NCI-H1930 (cell line): ENCODE measurements around the gene KNDC1.
"Not testable (repeated sequence)": the region's sequence is repeated elsewhere in the genome, so short reads cannot be mapped to it uniquely, and the experiment has no call there.

Source experiments
- DNase-seq, 2 experiments: peaks; one replicate each; lab custom pipeline; 2025; lab: John Stamatoyannopoulos, UW

The KNDC1 gene

DNA sequence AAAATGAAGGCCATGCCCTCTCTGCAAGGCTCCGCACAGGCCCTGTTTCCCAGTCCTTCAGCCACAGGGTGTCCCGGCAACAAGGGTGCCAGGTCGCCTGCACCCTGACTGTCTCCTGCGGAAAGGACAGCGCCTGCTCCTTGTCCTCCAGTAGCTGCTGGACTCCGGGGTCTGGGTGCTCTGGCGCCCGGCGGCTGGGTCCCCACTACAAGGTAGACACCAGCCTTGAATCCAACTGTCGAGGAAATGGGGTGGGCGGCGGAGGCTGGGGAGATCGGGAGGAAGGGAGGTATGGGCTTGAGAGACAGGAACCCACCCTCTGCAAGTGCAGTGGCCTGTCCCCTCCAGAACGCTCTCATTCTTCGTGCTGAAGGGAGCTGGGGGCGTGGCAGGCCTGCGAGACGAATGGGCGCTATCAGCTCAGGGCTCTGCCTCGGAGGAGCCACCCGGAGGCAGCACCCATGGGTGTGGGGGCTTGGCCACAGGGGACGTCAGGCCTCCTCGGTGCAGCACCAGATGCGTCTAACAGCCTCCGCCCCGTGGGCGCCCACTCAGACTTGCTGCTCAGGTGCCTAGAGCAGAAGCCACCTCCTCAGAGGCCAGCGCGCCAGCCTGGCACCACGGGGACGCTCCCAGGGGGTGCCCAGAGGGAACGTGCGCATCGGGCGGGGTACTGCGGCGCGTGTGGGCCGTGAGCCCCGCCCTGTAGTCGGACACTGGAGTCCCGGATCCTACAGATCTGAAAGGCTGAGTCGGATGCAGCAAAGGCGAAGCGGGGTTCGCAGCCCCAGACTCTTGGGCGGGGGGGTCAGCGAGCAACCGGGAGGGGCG lies 101.1 kb downstream of the KNDC1 start:
- DNase-seq, result peak in 1 of 2 experiments; percentile 22

DNA sequence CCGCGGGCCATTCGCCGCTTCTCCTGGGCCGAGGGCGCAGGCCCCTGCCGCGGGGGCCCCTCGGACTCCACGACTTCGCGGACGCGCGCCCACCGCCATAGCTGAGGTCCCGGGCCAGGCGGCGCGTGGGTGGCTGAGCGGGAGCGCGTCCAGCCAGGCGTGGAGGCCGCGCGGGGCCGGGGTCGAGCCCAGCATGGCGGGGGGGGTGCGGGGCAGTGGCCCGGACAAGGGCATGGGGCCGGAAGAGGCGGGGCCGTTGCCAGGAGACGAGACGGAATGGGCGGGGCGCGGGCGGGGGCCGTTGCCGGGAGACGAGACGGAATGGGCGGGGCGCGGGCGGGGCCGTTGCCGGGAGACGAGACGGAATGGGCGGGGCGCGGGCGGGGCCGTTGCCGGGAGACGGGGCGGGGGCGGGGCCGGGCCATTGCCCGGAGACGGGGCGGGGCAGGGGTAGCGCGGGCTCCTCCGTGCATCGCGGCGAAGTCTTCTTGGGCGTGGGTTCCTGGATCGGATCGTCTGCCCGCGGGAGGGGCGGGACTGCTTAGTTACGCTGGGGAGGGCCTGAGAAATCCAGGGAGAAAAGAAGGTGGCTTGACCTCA lies 101.8 kb downstream of the KNDC1 start:
- DNase-seq, result peak in 1 of 2 experiments; percentile 38

DNA sequence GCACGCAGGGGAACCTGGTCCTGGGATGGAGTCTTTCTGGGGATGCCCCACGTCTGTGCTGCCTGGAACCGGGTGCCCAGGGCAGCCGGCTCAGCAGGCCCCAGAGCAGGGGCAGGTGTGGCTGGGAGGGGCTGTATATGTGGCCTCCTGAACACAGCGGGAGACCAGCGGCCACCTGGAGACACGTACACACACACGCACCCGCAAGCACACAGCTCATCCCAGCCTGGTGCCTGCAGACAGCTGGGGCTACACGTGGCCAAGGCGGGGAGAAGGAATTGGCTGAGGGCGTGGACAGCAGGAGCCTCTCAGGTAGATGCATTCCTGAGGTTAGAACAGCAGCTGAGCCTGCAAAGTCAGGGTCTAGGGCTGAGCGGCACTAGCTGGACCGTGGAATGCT lies 102.7 kb downstream of the KNDC1 start:
- DNase-seq, result no peak

DNA sequence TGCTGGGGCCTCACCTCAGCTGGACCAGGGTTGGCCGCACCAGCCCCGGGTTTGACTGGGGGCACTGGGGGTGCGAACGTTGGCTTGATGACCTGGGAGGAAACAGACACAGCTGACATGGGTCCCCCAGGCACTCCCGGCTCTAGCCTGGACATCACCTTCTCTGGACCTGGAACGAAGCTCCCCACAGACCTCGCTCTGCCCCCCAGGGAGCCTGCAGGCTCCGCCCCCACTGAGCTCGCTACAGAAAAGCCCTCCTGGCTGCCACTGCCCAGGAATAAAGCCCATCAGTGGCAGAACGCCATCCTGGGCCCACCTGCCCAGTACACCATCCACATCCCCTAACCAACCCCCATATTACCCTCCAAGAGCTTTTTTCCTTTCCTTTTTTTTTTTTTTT lies 103.7 kb downstream of the KNDC1 start:
- DNase-seq, result no peak

DNA sequence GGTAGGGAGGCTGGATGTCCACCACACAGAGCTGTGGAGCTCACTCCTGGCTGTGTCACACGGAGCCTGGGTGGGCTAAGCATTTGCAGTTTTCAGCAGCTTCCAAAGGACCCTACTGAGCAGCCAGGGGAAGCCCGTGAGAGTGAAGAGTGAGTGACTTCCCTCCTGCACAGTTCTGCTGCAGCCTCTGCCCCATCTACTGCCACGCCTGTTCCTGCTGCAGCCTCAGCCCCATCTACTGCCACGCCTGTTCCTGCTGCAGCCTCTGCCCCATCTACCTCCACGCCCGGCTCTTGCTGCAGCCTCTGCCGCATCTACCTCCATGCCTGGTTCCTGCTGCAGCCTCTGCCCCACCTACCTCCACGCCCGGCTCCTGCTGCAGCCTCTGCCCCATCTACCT lies 104.4 kb downstream of the KNDC1 start:
- no peak for DNase-seq

DNA sequence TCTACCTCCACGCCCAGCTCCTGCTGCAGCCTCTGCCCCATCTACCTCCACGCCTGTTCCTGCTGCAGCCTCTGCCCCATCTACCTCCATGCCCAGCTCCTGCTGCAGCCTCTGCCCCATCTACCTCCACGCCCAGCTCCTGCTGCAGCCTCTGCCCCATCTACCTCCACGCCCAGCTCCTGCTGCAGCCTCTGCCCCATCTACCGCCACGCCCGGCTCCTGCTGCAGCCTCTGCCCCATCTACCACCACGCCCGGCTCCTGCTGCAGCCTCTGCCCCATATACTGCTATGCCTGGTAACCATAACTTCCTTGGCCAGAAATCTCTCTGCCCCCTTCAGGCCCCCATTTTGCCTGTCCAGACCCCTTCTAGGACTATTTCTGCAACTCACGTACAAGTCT lies 105.0 kb downstream of the KNDC1 start:
- not testable (repeated sequence) for DNase-seq

DNA sequence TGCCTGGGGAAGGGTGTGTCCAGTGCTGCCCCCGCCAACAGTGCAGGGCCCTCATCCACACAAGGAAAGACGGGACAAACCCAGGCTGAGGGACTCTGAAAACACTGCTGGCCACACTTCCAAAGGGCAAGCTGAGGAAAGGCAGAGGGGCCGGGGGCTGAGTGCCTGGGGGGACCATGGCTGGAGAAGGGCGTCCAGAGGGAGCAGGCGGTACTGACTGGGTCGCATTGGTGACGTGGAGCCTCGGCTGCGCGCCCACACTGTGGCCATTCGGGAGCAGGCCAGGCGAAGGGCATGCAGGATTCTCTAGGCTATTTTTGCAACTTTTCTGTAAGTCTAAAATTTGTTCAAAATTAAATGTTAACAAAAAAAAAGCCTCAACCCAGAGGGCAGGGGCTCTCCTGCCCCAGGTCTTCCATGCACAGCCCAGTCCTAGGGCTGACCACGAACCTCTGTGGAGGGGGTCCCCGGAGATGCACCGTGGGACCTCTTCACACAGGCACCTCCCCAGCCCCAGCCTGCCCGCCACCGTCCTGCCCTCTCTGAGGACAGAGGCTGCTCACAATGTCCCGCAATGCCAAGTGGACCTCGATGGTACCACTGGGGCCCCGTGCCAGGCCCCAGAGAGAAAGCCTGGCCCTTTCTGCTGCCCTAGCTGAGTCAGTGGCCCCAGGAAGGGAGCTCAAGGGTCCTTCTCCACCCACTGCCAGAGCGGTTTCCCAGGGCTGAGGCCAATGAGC lies 106.2 kb downstream of the KNDC1 start:
- DNase-seq, result no peak

DNA sequence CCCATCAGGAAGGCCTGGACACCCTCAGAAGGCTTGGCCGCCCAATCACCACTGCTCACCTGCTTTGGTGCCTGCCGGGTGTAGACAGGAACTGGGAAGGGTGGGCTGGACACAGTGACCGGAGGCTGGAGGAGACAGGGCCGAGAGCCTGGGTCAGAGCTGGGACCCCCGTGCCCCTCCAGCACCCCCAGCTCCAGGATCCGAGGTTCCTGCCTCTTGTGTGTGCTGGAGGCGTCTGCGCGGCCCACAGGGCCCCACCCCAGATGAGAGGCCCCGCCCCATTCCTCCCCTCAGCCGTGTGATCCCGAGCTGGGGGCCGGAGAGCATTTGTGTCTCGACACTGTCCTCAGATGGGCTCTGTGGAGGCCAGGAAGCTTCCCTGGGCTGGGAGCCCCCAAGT lies 107.3 kb downstream of the KNDC1 start:
- no peak for DNase-seq

DNA sequence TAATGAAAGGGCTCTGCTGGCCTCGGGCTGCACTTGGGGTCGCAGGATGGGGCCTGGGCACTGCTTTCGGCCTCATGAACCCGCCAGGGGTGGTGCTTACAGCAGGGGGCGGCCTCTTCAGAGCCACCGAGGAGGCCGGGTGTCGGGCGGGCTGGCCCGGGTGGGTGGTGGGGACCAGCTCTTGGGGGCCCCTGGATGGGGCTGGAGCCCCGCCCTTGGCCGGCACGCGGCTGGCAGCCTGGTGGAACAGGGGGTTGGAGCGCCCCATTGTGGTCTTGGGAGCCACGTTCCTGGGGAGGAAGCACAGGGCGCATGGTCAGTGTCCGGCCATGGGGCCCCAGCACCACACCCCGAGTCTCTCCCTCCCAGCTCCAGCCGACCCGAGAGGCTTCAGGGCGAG lies 107.8 kb downstream of the KNDC1 start:
- DNase-seq, result no peak

DNA sequence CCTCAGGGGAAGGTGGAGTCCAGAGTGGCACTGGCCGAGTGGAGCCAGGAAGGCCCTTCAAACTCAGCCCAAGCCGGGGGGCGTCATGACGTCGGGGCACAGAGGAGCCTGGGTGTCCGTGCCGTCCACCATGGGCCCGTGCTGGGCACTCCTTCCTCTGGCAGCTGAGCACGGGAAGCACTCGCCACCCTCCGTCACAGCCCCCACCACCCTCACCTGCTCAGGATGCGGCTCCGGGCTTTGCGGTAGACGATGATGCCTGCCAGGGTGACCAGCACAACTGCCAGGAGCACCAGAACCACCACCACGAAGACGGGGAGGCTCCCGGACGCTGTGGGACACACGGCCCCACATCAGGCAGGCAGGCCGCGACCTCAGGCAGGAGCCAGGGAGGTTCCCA lies 108.5 kb downstream of the KNDC1 start:
- no peak for DNase-seq

DNA sequence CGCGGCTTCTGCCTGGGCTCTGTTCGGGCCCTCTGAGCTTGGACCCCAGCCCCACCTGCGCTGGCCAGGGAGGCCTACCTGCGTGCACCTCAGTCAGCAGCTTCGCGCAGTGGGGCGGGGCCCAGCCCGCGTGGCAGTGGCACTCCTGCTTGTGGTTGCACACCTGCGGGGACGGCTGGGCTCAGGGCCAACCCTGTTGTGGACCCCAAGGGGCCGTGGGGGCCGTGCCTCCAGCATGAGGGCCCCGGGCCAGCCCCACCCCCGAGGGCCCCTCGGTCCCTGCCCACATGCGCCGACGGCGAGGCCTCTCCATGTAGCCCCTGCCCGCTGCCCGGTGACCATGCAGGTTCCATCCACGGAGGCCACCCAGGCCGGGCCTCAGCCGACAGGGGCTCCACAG lies 109.3 kb downstream of the KNDC1 start:
- DNase-seq, result no peak

DNA sequence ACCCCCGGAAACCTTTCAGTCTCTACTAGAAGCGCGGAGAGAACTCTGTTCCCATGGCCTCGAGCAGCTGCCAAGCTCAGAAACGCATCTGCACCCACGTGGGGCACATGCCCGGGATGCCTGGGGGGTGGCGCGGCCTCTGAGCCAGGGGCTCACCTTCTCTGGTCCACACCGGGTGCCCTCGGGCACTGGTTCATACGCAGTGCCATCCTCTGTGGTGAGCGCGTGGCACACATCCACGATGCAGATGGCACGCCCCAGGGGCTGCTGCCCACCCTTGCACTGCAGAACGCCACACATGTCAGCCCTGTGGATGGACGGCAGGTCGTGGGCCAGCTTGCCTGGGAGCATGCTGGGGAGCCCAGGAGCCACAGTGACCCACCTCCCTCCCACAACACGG lies 110.2 kb downstream of the KNDC1 start:
- DNase-seq, result no peak

DNA sequence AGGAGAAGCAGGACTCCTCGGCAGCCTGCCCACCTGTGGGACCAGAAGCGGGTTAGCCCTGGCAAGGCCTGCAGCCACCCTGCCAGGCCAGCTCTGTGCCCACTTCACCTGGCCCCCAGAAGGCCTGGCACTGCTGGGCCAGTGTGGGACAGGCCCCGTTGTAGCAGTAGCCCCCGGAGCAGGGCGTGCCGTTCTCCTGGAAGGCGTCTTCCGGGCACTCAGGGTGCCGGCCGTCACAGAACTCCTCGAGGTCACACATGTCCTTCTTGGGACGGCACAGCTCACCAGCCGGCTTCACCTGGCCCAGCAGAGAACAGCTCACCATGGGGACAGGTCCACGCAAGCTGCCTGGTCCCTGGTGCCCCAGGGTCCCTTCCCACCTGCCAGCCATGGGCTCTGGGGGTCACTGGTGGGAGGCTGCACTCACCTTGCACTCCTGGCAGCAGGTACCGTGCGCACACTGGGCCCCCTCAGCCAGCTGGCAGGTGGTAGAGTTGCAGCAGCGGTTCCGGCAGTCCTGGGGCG lies 110.8 kb downstream of the KNDC1 start:
- no peak for DNase-seq

DNA sequence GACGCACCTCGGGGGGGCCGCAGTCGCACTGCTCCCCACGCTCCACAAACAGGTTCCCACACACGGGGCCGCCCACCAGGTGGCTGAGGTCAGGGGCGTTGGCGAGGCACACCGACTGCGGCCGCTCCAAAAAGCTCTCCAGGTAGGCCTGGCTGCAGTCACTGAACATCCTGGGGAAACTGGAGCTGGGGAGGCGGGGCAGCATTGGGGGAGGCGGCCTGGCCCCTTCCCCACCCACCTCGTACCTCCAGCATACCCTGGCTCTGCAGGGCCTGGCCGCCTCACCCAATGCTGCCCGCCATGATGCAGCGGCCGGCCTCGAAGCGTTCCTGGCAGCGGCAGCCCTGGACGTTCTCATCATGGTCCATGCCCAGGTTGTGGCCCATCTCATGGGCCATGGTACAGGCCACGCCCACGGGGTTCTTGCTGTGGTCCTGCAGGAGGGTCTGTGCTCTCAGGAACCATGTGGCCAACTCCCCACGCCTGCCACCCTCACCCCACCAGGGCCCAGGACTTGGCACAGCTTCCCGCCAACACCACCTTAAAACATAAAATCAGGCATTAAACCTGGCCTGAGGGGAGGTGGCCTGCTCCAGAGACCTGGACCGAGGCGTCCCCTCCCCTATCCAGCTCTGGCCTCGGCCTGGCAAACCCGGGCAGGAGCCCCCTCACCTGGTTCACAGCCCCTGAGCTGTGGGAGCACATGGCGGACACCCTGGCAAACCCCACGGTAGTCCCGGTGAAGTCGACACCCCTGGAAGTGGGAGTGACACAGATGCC lies 111.7 kb downstream of the KNDC1 start:
- DNase-seq, result no peak

DNA sequence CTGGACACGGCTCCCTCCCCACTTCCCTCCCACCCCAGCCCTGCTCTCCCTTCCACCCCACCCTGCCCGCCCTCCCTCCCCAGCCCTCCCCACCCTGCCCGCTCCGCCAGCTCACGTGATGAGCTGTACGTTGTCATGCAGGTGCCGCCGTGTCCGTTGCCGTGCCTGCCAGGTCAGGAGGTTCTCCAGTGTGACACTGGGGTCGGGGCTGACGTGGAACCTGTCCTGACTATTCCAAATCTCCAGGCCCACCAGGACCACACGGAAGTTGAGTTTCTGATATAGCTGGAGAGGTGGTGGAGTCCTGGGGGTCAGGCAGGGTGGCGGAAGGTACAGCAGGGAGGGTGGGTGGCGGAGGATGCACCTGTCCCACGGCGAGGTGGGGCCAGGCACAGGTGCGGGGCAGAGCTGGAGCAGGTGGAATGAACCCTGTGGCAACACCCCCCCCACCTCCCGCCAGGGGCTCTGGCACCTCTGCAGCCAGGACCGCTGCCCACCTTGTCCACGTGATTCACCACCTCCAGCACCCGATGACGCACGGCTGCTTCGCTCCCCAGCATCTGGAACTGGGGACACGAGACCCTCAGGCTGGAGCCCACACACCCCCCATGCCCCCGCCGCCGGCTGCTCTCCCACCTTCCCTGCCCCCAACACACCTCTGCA lies 112.4 kb downstream of the KNDC1 start:
- DNase-seq, result no peak

DNA sequence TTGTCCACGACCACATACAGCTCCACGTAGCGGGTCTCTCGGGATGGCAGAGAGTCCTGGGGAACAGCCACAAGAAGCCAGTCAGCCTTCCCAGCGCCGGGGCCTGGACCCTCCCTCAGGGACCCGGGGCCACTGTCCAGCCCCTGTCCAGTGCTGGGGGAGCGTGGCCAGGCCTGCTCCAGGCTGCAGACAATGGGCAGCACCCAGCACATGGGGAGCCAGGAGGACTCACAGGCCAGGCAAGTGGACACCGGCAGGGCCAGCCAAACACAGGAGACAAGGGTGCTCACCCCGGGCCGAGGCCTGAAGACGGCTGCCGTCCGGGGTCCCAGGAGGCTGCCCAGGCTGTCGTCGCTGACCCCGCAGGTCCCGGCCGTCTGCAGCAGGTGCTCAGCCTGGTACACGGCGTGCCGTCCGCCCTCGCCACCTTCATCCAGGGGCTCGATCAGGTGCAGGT lies 113.0 kb downstream of the KNDC1 start:
- no peak for DNase-seq

DNA sequence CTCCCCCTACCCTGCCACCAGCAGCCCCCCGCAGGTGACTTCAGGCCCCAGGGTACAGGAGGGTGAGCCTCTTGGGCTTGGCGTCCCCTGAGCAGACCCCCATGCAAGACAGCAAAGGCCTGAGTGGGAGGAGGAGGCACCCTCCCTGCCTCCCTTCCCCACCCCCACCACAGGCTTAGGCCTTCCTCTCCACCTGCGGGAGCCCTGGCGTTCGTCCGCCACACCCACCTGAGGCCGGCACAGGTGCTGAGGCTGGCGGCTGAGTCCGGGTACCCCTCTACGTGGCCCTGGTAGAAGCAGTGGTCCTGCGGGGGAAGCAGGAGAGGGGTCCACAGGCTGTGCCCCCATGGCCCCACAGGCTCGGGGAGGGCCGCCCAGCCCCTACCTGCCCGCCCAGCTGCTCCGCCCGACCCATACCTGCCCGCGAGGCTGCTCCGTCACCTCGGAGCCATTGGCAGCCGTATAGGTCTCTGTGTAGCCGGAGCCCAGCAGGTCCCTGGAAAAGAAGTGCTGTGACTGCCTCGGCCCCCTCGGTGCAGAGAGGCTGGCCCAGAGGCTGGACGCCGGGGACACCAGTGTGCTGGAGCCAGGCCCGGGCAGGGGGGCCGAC lies 113.6 kb downstream of the KNDC1 start:
- DNase-seq, result no peak

DNA sequence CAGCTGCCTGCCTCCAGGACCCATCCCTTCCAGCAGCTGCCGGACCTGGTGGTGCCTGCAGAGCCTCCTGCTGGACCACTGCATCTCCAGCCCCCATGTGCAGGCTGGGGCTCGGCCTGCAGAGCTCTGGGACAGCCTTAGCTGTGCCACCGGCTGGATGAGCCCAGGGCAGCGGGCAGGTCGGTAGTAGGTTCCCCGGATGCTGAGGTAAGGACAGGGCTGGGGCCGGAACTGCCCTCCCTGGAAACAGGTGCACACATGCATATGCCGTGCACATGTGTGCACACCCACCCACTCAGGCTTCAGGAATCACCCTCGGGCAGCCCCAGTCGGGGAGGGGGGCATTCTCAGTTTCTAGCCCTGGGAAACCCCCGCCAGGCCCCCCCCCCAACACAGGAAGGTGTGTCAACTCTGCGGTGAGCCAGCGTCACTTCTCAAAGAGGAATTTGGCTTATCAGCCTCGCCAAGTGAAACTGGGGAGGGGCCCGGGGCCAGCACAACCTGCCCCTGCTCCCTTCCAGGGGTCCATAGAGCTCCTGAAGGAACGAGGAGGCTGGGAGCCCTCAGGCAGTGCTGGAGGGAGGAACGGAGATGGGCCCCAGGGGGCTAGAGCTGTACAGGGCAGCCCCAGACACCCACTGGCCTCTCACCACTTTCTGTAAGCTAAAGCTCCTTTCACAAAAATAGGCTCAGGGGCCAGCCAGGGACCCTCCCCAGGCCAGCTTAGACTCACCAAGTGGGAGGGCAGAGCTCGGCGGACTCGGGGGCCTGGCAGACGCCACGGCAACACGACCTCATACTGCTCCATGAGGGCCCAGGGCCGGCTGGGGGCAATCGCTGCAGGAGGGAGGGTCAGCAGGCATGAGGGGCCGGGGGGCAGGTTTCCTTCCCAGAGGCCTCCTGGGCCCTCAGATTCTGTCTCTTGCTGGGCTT lies 115.0 kb downstream of the KNDC1 start:
- DNase-seq, result no peak

DNA sequence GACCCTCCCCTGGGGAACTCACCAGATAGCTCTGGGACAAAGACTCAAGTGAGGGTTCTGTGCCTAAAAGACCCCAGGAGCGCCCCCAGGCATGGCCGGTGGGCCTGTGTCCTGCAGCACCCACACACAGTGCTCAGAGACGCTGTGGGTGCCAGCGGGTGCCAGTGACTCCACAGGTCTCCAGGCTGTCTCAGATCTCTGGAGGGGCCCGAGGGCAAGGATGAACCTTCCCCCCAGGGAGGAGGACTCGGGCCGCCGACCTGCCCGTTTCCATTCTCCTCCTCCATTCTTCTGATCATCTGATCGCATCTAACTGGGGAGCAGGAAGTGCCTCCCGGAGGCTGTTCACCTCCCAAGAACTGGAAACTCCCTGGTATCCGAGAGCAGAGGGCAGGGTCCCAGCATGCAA lies 115.7 kb downstream of the KNDC1 start:
- no peak for DNase-seq
